IPS-11a (cell line): Measurements from ENCODE around the gene CLCN6.

ENCODE experiments used
- H3K4me3 ChIP-seq: one replicate; pipeline ENCODE4 v1.5.1; 2013; ENCODE audit warnings: low read depth, low read length, control low read depth

Gene CLCN6

GRCh38 chr1:11847667-11848372 is 41.8 kb downstream of the CLCN6 start, which contains the start of gene NPPA:
Gene NPPA (minus strand): TSS chr1:11847783. CDS start chr1:11847684, 99 bp downstream.
- H3K4me3 ChIP-seq, result no peak within 1 kb of the TSS

- H3K4me3 ChIP-seq, result no peak overlapping the region
Observed at GRCh38 chr1:11848373-11848700, 42.3 kb downstream of the CLCN6 start.

DNA sequence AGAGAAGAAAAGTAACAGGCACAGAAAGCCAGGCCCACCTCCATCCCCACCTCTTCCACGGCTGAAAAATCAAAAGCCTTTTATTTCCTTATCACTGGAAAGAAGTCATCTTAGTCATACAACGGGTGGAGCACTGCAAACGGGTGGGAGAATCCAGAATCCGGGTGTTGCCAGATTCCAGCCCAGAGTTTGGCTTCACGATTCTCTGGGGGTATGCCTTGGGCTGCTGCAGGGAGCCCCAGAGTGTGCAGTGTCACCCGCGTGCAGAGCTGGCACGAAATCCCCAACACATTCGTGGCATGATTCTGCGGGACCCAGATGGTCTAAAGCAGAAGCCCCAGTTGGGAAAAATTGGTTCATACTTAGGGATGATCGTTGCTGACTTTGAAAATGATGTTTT is 44.2 kb downstream of the CLCN6 start:
- H3K4me3 ChIP-seq, result no peak overlapping the region

GRCh38 chr1:11851180-11851579 is 45.2 kb downstream of the CLCN6 start:
- H3K4me3 ChIP-seq, result no peak overlapping the region

GRCh38 chr1:11854519-11854918 is 48.5 kb downstream of the CLCN6 start:
- H3K4me3 ChIP-seq, result no peak overlapping the region

DNA sequence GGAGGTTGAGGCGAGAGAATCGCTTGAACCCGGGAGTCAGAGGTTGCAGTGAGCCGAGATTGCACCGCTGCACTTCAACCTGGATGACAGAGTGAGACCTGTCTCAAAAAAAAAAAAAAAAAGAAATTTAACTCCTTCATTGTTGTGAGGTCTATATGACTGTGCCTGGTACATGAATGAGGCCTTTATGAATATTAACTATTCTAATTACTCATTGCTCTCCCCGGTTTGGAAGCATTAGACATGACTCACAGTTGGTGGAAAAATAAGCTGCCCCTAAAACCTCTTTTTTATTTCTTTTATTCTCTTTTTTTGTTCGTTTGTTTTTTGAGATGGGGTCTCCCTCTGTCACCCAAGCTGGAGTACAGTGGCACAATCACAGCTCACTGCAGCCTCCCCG is 49.4 kb downstream of the CLCN6 start:
- H3K4me3 ChIP-seq, result no peak overlapping the region

- H3K4me3 ChIP-seq, result no peak overlapping the region
Observed at GRCh38 chr1:11856698-11857097, 50.7 kb downstream of the CLCN6 start.

GRCh38 chr1:11857164-11857851 is 51.3 kb downstream of the CLCN6 start:
- no peak overlapping the region for H3K4me3 ChIP-seq

- H3K4me3 ChIP-seq, result no peak overlapping the region
Observed at GRCh38 chr1:11858158-11858557, 52.2 kb downstream of the CLCN6 start.

DNA sequence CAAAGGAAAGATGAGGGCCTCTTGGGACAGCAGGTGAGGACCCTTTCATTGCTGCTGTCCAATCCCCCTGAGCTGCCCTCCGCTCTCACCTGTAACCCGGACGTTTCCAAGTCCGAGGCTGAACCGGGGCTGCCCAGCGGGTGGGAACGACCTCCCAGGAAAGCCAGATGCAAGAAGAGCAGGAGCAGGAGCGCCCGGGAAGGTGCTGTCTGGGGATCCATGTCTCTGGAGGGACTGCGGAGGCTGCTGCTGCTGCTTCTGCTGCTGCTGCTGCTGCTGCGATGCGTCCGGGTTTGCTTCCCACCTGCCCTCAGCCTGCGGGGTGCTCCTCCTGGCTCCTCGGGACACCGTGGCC is 52.6 kb downstream of the CLCN6 start, which contains the start of gene NPPB:
NPPB (minus strand) TSS at position 333 of the 355 bp plus-strand sequence; CDS start at position 221, 112 bp downstream.
- peak within 1 kb of the TSS; percentile 35 for H3K4me3 ChIP-seq

DNA sequence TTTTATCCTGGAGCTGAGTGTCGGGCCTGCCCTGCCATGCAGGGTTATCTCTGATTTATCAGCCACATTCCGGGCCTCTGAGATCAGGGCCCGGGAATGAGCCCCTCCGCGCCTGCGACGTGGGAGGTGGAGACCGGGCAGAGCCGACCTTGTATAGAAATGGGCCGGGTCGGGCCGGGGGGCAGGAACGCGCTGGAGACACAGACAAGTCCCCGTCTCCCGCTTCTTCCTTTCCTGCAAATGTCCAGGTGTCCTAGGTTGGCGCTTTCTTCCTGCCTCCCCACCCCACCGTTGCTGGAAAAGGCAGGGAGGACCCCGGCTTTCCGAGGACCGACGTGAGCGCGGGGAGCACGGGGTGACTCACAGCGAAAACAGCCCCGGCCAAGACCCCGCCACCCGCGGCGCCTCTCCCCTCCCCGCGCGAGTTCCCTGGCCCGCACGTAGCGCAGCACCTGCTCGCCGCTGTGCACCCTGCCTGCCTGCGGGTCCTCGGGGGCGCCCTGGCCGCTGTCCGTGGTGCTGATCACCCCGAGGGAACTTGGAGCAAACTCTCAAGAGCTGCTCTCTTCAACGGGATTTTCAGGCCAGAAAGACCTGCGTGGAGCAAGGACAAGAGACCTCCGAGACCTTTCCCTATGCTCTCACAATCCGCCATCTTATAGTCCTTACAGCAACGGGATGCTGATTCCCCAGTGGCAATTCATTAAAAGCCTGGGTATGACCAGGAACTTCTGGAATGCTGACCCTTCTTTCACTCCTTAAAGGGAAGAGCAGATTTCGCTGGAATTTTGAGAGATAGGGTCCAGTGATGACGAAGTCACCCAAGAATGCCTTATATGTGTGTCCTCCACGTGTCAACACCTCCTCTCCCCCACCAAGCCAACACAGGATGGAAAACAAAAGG is 53.2 kb downstream of the CLCN6 start:
- H3K4me3 ChIP-seq, result peak overlapping the region; percentile 35

DNA sequence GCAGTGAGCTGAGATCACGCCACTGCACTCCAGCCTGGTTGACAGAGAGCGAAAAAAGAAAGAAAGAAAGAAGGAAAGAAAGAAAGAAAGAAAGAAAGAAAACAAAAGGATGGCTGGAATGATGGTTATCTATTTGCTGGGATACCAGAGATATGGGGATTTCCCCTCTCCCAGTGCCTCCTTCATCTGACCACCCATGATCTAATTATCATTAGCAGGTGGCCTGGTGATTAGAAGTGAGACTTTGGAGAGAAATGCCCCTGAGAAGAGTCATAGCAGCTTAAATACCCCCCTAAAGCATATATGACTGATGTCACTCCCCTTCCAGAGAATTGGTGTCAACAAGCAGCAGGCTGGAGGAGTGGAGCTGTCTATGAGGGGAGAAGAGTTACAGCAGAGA is 54.1 kb downstream of the CLCN6 start:
- no peak overlapping the region for H3K4me3 ChIP-seq

DNA sequence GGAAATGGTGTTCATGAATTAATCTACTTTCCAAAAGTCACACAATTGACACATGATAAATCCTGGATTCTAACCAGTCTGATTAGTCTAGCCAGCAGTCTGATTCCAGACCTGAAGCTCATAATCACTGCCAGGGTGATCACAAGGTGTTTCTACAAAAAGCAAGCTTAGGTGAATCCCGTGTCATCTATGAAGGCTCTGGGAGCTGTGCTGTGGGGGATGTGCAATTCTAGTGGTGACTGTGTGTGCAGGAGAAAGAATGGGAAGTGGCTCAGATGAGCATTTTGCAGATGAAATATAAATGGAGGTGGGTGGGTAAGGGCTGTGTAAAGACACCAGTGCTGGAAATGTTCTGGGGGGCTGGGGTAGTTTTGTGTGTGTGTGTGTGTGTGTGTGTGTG is 54.6 kb downstream of the CLCN6 start:
- H3K4me3 ChIP-seq, result no peak overlapping the region

GRCh38 chr1:11862890-11863289 is 56.9 kb downstream of the CLCN6 start:
- no peak overlapping the region for H3K4me3 ChIP-seq

GRCh38 chr1:11868331-11868980 is 62.5 kb downstream of the CLCN6 start:
- H3K4me3 ChIP-seq, result no peak overlapping the region

DNA sequence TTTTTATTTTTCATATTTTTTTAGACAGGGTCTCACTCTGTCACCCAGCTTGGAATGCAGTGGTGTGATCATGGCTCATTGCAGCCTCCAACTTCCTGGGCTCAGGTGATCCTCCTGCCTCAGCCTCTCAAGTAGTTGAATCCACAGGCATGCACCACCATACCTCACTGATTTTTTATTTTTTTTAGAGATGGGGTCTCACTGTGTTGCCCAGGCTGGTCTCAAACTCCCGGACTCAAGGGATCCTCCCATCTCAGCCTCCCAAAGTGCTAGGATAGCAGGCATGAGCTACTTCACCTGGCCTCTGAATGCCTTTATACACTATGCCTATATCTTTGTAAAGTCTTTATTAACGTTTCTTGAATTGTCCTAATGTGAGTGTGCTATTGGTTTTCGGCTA is 63.1 kb downstream of the CLCN6 start:
- H3K4me3 ChIP-seq, result no peak overlapping the region

- H3K4me3 ChIP-seq, result no peak overlapping the region
Observed at GRCh38 chr1:11869650-11870207, 63.7 kb downstream of the CLCN6 start.

DNA sequence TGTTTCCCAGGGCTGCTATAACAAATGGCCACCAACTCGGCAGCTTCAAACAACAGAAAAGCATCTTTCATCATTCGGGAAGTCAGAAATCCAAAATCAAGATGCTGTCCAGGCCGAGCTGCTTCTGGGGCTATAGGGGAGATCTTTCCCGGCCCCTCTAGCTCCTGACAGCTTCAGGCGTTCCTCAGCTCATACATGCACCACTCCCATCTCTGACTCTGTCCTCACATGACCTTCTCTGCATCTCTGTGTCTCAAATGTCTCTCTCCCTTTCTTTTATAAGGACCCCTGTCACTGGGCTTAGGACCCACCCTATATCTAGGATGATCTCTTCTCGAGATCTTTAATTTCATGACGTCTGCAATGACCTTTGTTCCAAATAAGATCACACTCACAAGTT is 66.6 kb downstream of the CLCN6 start:
- no peak overlapping the region for H3K4me3 ChIP-seq

GRCh38 chr1:11873395-11874257 is 67.6 kb downstream of the CLCN6 start:
- H3K4me3 ChIP-seq, result no peak overlapping the region

DNA sequence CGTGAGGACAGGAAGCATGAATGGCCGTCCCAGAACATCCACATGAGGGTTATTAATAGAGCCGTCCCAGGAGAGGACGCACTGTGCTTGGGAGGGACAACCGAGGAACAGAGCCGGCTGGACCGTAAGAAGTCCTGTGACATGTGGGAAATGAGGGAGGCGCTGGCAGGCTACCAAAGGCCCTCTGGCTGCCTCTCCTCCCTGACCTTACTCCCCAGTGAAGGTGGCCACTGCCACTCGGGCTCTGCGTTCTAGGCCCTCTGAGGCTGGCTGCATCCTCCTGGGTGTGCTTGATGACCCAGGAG is 68.2 kb downstream of the CLCN6 start:
- H3K4me3 ChIP-seq, result no peak overlapping the region
